HG03558 (cell line): ENCODE data around the gene TBC1D14.

Experiments
- ATAC-seq: cut with Tn5 transposase; IDR thresholded peaks from one replicate; pipeline ENCODE4 v1.9.1; 2021; ENCODE audit warnings: moderate number of reproducible peaks; ENCODE audit not compliant: unreplicated experiment; ENCODE audit errors: extremely low read depth

The TBC1D14 gene

DNA sequence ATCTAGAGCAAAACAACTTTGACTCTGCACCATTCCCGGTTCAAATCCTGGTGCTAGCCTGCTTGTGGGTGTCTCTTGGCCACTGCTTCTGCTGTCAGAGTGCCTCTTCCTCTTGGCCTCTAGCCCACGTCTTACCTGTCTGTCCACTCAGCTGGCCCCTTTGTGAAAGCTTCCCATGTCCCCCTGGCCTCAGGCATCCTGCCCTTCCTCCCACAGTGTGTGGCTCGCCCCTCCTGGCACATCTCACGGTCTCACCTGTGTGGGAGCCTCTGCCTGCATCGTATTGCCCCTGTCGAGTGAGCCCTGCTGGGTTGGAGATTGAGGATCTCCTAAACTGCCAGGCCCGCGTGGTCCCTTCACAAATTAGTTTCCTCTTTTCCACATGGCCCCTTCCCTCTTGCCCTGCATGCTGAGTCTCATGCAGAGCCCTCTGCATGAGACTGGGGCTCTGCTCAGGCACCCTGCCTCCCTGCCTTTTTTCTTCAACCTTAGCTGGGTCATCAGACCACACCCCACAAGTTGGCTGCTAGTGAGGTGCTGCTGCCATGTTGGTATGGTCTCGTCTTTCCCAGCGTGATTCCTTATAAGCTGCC is 79.8 kb downstream of the TBC1D14 start:
- no peak for ATAC-seq

DNA sequence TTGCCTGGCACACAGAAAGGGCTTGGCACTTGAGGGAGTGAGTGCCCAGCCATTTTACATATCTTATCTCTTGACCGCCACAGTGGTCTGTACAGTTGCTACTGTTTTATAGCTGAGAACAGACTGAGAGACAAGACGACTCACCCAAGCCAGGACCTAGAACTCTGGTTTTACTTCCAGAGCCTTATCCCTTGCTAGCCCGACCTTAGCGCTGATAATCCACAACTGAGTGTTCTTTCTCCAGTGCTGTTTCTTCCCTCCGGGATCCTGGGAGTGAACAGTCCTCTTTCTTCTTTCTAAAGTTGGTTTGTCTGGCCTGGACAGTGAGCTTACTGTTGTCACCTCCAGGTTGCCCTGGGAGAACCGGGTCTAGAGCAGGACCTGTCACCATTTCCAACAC is 81.0 kb downstream of the TBC1D14 start:
- ATAC-seq = no peak

DNA sequence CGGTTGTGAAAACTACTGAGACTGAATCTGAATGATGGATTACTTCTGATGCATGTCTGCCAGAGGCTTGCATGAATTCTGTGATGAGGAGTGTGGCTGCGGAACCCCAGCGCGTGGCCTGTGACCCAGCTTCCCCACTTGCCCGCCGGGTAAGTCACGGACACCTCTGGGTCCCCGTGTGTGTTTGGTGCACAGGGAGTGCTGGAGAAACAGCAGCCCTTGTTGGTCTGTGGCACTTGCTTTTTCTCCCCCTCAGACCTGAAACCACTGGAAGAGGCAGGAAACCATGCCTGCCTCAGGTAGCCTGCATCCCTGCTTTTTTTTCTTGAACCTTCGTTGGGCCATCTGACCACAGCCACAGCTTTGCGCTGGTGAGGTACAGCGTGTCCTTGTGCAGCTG is 81.6 kb downstream of the TBC1D14 start:
- no peak for ATAC-seq

DNA sequence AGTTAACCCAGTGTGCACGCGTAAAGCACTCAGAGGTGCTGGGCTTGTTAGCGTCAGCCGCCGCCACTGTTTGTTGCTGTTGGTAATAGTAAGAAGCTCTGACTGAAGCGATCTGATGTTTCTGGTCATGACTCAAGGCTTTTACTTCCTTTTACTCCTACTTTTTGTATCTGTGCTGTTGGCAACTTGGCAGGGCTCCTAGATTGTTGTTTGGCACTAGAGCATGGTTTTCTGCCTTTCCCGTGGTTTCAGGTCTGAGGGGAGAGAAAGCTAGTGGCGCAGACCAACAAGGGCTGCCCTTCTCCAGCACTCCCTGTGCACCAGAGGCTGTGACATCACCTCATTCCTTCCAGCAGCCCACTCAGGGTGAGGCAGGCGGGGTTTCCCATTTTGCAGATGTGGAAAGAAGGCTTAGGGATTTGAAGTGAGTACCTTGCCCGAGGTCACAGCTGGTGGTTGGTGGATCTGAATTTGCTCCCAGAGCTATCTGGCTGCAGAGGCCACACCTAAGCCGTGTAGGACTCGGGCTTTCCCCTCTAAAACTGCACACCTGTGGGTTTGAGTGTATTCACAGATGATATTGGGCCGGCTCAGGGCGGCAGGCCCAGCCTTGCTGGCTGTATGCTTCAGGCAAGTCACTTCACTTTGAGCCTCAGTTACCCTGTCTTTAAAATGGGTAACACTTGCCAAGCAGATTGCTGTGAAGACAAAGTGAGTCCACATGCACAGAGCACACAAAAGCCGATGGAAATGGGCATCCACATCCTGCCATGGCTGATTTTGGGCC is 82.3 kb downstream of the TBC1D14 start:
- no peak for ATAC-seq

DNA sequence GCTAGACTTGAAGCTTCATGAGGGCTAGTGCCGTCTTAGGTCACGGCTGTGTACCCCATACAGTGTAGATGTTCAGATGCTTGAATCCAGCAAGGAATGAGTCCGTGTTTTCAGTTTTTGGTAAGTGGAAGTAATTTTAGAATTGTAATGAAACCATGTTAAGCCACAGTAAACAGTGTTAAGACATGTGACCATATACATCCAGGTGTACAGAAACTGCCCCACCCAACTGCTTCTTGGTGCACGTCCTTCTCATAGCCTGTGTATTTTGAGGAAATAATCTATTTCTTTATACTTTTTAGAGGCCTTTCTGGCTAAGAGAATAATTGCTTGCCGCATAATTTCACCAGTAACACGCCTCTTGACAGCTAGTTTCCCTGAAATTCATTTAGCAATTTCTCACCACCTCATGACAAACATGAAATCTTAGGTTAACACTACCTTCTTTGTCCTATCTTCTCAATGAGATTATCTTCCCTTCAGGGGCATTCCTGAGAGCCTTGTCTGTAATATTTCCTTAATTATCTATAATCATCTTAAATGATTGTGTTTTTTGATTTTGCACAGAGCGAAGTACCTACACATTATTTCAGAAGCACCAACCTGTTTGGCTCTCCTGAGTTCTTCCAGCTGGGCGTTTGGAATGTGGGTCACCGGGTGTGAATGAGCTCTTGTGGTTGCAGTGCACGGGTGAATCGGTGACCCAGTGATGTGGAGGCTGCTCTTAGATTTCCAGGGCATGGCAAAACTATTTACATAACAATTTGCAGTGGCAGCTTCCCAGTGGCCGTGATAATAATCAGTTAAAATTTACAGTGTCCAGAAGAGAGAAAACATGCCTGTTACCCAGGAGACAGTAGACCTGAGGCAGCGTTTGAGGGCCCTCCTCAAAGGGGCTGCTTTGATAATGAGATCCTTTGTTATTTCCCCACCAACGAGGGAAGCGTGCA is 83.4 kb downstream of the TBC1D14 start:
- no peak for ATAC-seq

DNA sequence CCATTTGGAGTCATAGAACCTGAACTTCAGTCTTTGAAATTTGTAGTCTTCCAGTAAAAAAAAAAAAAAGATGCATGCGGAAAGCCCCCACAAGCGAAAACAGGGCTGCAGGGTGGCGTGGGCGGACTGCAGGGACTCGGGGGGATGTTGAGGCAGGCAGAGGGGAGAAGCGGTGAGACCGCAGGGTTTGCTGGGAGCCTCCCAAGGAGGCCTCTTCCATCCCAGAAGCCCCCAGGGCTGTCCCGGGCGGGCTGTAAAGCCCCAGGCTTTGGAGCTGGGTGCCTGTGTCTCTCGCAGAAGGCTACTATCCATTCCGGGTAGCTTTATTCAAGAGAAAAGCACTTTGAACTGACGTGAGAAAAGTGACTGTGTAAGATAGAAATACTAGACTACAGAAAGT is 86.9 kb downstream of the TBC1D14 start:
- ATAC-seq = no peak

DNA sequence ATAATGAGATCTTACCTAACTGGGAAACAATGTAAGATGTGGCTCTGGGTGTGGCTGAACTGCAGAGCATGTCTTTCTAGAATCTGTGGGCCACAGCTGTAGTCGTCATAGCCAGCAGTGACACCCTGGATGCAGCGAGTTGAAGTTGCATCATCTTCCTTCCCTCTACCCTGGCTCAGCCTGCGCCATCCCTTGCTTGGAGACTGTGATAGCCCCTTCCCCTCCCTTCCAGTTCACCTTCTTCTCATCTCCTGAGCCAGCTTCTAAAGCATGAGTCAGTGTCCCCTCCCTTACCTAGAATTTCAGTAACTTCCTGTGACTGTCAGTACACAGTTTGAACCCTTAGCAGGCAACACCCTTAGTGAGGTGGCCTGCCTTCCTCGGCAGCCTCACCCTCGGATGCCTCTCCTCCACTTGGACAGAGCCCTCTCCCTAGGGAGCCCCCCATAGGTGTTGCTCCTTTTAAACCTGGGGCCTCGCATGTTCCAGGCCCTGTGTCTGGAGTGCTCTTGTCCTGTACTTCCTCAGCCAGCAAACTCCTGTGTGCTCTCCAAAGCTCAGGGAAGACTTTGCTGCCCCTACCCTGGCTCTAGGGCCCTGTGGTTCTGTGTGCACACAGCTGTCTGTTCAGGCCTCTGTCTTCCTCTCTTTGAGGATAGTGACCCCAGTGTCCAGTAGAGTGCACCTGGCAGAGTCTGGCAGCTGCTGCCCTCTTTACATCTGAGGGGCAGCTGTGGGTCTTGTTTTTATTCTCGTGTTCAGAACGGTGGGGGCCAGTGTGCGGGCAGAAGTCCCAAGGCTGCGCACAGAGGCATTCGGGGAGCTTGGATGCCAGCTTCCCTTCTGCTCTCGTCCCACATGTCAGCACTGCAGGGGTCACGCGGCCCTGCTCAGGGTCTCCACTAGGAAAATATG is 89.8 kb downstream of the TBC1D14 start:
- ATAC-seq = no peak

DNA sequence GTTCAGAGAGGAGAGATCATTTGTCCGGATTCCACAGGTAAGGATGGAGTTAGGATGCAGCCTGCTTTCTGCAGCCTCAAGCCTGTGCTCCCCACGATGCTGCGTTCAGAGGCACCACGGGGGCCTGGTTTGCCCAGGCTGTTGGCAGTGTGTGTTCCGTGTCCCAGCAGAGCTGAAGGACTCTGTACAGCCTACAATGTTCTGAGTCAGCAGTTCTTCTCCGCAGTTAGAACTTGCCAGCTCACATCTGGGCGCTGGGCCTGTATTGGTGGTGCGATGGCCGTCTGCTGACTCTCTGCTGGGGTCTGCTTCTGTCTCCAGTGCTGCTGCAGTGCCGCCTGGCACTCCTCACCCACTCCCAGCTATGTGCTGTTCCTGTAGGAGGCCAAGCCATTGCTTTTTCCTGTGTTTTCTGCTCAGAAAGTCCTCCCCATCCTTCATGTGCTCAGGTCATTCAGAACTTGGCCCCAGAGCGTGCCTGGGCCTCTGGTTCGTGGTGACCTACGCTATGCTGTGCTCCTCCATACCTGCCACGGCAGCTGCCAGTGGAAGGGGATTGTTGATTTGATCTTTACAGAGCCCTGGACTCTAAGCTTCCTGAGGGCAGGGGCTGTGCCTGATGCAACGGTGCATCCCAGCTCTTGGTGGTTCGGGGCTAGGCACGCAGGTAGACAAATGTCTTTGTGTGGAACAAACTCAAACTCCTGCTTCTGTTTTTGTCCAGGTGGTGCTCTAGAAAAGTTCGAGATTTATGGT is 91.0 kb downstream of the TBC1D14 start:
- no peak for ATAC-seq

DNA sequence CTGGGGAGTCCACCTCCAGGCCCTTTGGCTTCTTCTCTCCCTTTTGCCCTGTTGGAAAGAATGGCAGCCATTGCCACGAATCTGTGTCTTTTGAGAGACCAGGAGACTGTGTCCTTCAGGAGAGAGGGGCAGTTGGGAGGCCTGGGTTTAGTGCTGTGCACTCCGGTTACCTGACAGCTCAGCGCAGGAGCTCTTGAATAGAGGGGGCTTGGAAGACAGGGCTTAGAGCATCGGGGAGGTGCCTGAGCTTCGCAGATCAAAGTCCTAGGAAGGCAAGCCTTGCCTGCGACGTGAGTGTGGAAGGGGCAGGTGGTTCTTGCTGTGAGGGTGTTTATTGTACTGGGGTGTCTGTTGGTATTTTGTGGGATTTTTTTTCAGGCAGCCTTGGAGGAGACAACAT is 91.6 kb downstream of the TBC1D14 start:
- ATAC-seq = no peak

DNA sequence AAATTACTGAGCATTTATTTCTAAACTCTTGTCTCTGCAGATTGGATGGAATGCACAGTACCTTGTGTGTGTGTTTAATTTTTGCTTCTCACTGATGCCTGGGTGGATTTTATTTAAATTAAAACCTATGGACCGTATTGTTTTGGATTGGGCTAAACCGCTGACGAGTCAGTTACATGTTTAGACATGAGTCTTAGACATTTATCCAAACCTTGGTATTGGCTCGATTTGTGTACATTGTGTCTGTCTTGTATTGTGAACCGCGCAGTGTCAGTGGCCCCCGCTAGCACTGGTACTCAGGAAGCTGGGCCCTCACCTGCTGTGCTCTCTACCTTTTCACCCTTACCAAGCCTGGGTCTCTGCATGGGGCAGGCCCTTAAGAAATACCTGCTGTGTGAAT is 92.7 kb downstream of the TBC1D14 start:
- no peak for ATAC-seq

DNA sequence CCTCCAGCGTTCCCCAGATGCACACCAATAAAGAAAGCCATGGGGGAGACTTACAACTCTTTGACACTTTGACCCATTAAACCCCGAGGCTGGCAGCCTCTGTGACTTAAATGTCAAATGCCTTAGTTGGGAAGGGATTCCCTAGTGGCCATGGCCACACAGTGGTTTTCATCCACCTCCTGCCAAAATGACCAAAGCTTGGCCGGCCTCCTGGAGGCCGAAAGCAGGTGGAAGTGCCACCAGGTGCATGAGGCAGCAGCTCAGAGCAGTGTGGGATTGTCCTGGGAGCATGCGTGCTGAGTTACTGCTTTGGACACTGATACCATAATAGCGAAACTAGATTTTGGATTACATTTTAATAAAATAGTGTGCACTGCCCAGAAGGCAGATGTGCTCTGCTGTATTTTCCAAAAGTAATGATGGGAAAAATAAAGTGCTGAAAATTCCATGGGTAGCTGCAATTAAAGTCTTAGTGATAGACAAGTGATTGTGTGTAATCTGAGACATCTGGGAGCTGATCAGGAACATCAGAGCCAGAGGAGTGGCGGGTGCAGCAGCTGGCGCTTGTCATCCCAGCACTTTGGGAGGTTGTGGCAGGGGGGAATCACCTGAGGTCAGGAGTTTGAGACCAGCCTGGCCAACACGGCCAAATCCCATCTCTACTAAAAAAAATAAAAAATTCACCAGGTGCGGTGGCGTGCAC is 93.7 kb downstream of the TBC1D14 start:
- ATAC-seq = no peak

DNA sequence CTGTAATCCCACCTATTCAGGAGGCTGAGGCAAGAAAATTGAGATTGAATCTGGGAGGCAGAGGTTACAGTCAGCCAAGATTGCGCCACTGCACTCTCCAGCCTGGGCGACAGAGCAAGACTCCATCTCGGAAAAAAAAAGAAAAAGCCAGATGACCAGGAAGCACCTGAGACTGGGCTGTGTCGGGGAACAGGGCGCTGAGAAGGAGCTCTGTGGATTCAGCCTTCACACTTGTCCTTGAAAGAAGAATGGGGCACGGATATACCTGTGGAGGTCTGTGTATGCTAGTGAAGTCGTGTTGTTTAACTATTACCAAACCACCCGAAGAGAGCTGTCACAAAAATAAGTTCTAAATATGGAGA is 94.2 kb downstream of the TBC1D14 start:
- no peak for ATAC-seq

DNA sequence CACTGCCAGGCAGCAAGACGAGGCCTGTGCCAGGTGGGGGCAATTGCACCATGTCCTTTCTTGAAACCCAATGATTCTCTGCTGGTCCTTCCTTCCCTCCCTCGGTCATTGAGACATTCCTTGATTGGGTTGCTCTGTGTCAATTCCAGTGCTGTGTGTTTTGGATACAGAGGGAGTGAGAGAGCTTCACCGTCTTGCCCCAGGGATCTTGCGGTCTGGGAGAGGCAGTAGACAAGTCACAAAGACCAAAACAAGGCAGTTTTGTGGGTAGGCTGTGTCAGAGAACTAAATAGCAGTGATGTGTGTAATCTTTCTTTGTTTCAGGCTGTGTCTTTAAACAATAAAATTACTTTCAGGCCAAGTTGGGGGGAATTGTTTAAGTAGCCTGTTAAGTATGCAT is 94.7 kb downstream of the TBC1D14 start:
- no peak for ATAC-seq

DNA sequence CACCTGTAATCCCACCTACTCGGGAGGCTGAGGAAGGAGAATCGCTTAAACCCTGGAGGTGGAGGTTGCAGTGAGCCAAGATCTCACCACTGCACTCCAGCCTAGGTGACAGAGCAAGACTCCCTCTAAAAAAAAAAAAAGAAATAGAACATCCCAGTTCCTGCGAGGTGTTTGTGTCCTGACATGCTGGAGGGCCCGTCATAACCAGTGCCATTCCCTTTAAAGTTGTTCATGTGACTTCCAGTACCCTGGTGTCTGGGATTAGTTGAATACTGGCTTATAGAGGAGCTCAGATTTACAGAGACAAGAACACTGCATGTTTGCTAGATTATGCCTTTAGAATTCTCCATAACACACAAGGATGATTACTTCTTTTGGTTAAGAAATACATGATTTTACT is 95.9 kb downstream of the TBC1D14 start:
- no peak for ATAC-seq

DNA sequence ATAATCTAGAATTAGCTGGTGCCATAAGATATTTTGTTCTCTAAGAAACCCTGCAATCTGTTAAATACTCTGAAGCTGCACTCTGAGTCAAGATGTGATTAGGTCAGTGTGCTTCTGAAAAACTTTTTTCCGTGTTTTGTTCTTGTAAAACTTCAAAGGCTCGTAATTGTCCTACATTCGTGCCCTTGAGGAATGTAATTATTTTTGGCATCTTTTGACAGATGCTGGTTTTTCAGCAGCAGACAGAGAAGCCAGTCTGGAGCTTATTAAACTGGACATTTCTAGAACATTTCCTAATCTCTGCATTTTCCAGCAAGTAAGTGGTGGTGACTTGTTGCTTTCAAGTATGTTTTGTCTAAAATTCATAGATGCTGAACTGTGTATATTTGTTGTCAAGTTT is 96.8 kb downstream of the TBC1D14 start:
- no peak for ATAC-seq

DNA sequence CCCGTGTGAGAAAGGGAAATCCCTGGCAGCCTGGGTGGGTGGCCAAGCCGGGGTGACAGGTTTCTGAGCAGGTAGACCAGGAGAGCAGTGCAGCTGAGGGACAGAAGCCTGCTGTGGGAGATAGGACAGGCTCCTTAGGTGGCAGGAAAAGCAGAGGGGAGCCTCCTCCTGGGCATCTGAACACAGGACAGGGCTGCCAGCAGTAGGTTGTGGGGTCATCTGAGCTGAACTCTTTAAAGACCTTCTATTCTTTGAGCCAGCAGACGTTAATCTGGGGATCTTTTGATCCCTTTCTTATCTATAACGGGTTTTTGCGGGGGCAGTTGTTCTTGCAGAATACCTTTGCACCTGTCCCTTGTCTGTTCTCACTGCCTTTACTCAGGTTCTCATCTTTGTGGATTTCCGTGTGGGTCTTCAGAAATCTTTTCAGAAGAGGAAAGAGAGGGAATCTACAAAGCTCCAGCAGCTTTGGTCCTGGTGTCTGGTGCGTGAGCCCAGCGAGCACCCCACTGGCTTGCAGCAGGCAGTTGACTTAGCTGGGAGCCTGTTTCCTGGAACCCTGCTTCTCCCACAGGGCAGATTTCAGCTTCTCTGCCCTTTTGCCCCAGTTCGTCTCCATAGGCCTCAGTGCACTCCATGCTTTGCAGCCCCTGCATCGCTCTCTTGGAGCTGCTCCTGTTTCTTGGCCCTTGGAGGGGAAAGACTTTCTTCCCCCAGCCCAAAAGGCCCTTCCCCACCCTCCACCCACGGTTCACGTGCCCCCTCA is 97.7 kb downstream of the TBC1D14 start:
- ATAC-seq = no peak

DNA sequence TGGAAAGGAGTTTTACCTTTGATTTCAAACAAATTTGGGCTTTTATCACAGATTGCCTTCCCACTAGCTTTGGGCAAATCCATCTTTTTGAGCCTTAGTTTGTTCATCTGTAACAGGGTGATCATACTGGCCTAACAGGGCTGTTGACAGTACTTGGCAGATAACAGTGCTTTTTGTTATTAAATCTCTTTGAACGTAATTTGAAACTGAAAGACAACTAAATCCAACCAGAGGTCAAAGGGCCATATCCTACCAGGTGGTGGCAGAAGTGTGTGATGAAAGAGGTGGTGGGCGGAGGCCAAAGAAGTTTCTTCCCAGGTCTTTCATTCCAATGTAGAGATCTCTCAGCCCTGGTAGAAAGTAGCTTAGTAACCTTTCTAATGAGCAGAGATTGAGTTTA is 98.3 kb downstream of the TBC1D14 start:
- ATAC-seq = no peak

DNA sequence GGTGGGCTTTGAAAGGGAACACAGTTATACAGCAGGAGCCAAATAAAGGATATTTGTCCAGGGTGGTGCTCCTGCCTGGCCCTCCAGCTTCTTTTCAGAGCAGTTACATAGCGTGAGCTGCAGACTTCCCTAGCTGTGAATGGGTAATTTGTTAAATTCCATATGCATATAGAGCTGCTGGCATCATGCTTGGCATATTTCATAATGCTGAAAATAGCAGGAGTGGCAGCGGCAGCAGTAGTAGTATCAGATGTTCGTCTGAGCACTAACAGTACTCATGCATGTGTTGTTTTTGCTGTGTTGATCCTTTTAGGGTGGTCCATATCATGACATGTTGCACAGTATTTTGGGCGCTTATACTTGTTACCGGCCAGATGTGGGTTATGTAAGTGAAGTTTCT is 99.9 kb downstream of the TBC1D14 start:
- no peak for ATAC-seq
